Breast epithelium (tissue), 4 donors: ENCODE data around the gene ASXL1. TPM values are rescaled to one million over a fixed set of nuclear protein-coding genes. Genes with fewer than 3 reads are reported as not detected.

Source experiments
- DNase-seq, 2 donors: peaks; one replicate each; pipeline ENCODE4 v3.0.0-alpha.2; 2019; ENCODE audit warnings: low spot score in 2 of 2
- H3K27ac ChIP-seq, 2 donors: fragments of 200-600 bp; sonication (generic) in 1 of 2; one replicate each; pipeline ENCODE4 v1.5.1; 2016 to 2019; ENCODE audit warnings: mild to moderate bottlenecking in 1 of 2
- H3K27me3 ChIP-seq, 2 donors: fragments of 200-600 bp; sonication (generic) in 1 of 2; one replicate each; pipeline versions ENCODE4 v1.5.1 to v1.6.0; 2017 to 2019; ENCODE audit warnings: control low read depth in 1 of 2, mild to moderate bottlenecking in 1 of 2
- H3K36me3 ChIP-seq: fragments of 200-600 bp; one replicate; pipeline ENCODE4 v1.5.1; 2019
- H3K4me1 ChIP-seq, 2 donors: fragments of 200-600 bp; sonication (generic); one replicate each; pipeline ENCODE4 v1.5.1; 2016 to 2019; ENCODE audit warnings: control low read depth in 1 of 2
- H3K4me3 ChIP-seq, 3 donors: fragments of 200-600 bp; sonication (generic); 1 replicate in 2 of 3; 2 replicates in 1 of 3; pipeline ENCODE4 v1.5.1; 2016 to 2019; ENCODE audit warnings: mild to moderate bottlenecking in 3 of 3, moderate library complexity in 2 of 3
- H3K9me3 ChIP-seq, 2 donors: fragments of 200-600 bp; sonication (generic) in 1 of 2; one replicate each; pipeline ENCODE4 v1.5.1; 2016 to 2019; ENCODE audit warnings: control low read depth in 1 of 2
- CTCF ChIP-seq, 3 donors: fragments of 450-650 bp; IDR thresholded peaks; one replicate each; pipeline ENCODE4 v1.5.1; 2016 to 2017; ENCODE audit warnings: antibody characterized with exemption in 3 of 3, mild to moderate bottlenecking in 3 of 3, moderate library complexity in 3 of 3
- POLR2A ChIP-seq: fragments of 450-650 bp; IDR thresholded peaks from one replicate; pipeline ENCODE4 v1.6.1; 2016; ENCODE audit warnings: antibody characterized with exemption, mild to moderate bottlenecking, moderate library complexity
- POLR2AphosphoS5 ChIP-seq, 3 donors: sonication (generic); formaldehyde crosslinking; IDR thresholded peaks; one replicate each; pipeline ENCODE4 v1.6.1; 2017; ENCODE audit warnings: antibody characterized with exemption in 3 of 3
- intact Hi-C: fragments of 100-400 bp; cut with DNase I; formaldehyde crosslinking; loops from one replicate; pipeline ENCODE4 v1.15.1; 2023; ENCODE audit warnings: low total_unique reads
- total RNA-seq, 3 donors: library from RNA; depleted of rRNA; stranded (reverse); fragments of >200 nt; gene quantifications; one replicate each; pipeline ENCODE4 v1.1.0, GENCODE V29; 2016

The ASXL1 gene
- total RNA-seq, 3 donors from 2014 or later: 73.3 to 102 (median 97.3) TPM

DNA sequence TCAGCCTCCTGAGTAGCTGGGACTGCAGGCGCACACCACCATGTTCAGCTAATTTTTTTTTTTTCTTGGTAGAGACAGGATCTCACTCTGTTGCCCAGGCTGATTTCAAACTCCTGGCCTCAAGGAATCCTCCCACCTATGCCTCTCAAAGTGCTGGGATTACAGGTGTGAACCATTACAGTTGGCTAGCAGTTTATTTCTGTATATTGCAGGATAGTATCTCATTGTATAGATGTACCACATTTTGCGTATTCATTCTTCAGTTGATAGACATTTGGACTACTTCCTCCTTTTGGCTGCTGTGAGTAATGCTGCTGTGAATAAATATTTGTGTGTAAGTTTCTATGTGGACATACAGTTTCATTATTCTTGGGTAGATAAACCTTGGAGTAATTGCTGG lies 32.9 kb downstream of the ASXL1 start:
- H3K9me3 ChIP-seq: peaks cover 4 to 9% of the 10 kb centered on the region in 2 donors
- no peak overlapping the region for H3K4me3 ChIP-seq
- intact Hi-C loops: no loop called here
- TF ChIP-seq CTCF (IDR thresholded peaks at IDR 0.05) (no peak), POLR2A (no peak), POLR2AphosphoS5 (IDR thresholded peaks at IDR 0.05) (no peak)
- H3K4me1 ChIP-seq: no peaks in the 10 kb centered on the region
- DNase-seq: no peak
- no peaks in the 10 kb centered on the region for H3K36me3 ChIP-seq
- H3K27me3 ChIP-seq: no peaks in the 10 kb centered on the region
- no peak overlapping the region for H3K27ac ChIP-seq

GRCh38 chr20:32395066-32395465 lies 36.9 kb downstream of the ASXL1 start:
- DNase-seq: no peak
- Histone ChIP-seq H3K27ac (no peak overlapping the region), H3K4me1 (no peaks in the 10 kb centered on the region), H3K9me3 (peaks cover 4 to 9% of the 10 kb centered on the region in 2 donors), H3K4me3 (no peak overlapping the region), H3K27me3 (no peaks in the 10 kb centered on the region), H3K36me3 (no peaks in the 10 kb centered on the region)
- intact Hi-C loops: no loop called here
- TF ChIP-seq POLR2AphosphoS5 (IDR thresholded peaks at IDR 0.05) (no peak), POLR2A (no peak), CTCF (IDR thresholded peaks at IDR 0.05) (no peak)

GRCh38 chr20:32396646-32397160 lies 38.6 kb downstream of the ASXL1 start:
- Histone ChIP-seq H3K4me1 (no peaks in the 10 kb centered on the region), H3K4me3 (no peak overlapping the region), H3K27ac (no peak overlapping the region), H3K27me3 (no peaks in the 10 kb centered on the region), H3K9me3 (peaks cover 4 to 9% of the 10 kb centered on the region in 2 donors), H3K36me3 (no peaks in the 10 kb centered on the region)
- intact Hi-C loops: no loop called here
- no peak for DNase-seq
- TF ChIP-seq POLR2A: no peak
- no peak for TF ChIP-seq POLR2AphosphoS5 (IDR thresholded peaks at IDR 0.05)
- TF ChIP-seq CTCF (IDR thresholded peaks at IDR 0.05): no peak

GRCh38 chr20:32397567-32398084 lies 39.5 kb downstream of the ASXL1 start:
- no peak overlapping the region for H3K27ac ChIP-seq
- no peaks in the 10 kb centered on the region for H3K27me3 ChIP-seq
- no peak overlapping the region for H3K4me3 ChIP-seq
- H3K36me3 ChIP-seq: peaks cover under 1% of the 10 kb centered on the region
- no peak for DNase-seq
- H3K9me3 ChIP-seq: peaks cover 4 to 9% of the 10 kb centered on the region in 2 donors
- no peaks in the 10 kb centered on the region for H3K4me1 ChIP-seq
- intact Hi-C loops: no loop called here
- TF ChIP-seq POLR2AphosphoS5 (IDR thresholded peaks at IDR 0.05) (no peak), POLR2A (no peak), CTCF (IDR thresholded peaks at IDR 0.05) (no peak)

DNA sequence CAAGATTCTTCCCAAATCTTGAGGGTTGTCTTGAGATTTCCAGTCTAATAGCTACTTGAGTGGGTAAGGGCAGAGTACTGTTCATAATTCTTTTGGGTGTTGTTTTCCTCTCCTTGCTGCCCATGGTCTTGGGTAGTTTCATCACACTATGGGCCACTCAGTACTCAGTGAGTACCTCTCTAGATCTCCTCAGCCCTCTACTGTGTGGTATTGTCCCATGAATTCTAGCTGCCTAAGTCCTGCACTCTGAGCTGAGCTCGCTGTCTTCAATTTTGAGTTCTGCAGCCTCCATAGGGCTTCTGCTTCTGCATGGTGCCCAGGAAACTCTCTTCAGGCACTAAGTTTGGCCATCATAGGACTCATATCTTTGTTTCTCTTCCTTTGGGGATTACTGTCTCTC lies 42.3 kb downstream of the ASXL1 start:
- Histone ChIP-seq H3K4me1 (no peaks in the 10 kb centered on the region), H3K9me3 (peaks cover 0 to under 1% of the 10 kb centered on the region in 2 donors), H3K27me3 (no peaks in the 10 kb centered on the region), H3K27ac (no peak overlapping the region), H3K36me3 (peaks cover 4% of the 10 kb centered on the region), H3K4me3 (no peak overlapping the region)
- DNase-seq: no peak
- intact Hi-C loops: no loop called here
- no peak for TF ChIP-seq CTCF (IDR thresholded peaks at IDR 0.05)
- TF ChIP-seq POLR2A: no peak
- TF ChIP-seq POLR2AphosphoS5 (IDR thresholded peaks at IDR 0.05): no peak
